GM19238 (cell line): ENCODE results near the gene MAB21L3.

Experiments used
- DNase-seq: peaks from one replicate; pipeline ENCODE4 v3.0.0; 2011; ENCODE audit warnings: low spot score; ENCODE audit not compliant: insufficient read length

MAB21L3 gene

DNA sequence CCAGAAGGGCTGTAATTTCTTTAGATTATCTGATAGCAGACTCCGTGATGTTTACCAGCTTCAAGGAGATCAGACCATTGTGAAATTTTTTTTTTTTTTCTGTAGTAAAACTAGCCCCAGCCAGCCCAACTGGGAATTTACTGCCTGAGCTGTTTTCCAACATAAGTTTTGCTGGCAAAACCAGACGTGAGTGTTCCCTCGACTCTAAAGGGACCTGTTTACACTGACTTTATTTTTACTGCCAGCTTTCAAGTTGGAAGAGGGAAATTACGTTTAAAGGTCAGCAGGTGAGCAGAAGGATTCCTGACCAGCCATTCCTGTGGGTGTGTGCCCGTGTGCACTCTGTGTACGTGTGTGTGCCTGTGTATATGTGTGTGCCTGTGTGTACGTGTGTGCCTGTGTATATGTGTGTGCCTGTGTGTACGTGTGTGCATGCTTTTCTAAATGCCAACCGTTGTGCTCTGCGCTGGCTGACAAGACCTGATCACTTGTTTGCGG, 374 bp downstream of the MAB21L3 start:
- no peak for DNase-seq

DNA sequence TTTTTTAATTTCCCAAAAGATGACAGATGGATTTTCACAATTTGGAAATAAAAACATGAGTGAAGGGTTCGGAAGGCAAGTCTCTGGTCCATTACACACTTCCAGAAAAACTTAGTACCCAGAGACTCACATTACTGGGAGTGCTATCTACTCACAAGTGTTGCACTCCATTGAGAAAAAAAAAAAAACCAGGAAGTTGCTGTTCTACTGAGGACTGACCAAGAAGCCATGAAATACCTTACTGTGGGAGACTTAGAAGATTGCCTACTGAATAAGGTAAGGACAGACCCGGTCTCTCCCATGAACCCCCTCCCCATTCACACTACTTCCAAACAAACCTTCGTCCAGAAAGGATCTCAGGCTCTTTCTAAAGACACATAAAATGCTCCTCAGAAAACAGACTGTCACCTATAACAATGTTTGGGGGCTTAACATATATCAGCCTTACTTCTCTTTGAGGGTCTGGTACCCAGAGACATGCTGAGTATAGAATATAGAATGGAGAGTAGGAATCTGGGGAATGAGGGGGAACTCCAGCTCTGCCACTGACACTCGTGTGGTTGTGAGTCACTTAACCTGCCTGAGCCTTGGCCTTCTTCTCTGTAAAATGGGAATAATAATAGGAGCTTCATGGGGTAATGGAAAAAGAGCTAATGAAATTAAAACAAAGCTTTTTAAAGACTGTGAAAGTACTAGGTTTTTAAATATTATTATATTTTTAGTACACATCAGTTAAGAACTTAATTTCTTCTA, 1.4 kb downstream of the MAB21L3 start:
- DNase-seq, result no peak

DNA sequence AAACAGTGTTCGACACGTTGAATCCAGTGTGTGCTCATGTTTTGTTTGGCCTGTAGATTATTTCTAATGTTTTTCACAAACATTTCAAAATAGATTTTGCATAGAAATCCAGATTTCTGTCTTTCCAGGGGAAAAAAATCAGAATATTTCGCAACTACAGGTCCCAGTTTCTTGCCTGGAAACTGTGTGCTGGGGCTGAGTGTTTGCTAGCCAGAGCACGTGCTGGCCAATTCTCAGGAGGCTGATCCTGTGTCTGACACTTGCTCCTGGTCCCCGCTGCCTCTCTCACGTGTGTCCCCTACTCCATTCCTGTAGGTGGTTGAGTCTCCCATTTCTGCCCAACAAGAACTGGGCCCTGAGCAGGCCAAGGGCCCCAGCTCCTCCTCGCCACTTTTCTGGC, 2.4 kb downstream of the MAB21L3 start:
- DNase-seq, result no peak

DNA sequence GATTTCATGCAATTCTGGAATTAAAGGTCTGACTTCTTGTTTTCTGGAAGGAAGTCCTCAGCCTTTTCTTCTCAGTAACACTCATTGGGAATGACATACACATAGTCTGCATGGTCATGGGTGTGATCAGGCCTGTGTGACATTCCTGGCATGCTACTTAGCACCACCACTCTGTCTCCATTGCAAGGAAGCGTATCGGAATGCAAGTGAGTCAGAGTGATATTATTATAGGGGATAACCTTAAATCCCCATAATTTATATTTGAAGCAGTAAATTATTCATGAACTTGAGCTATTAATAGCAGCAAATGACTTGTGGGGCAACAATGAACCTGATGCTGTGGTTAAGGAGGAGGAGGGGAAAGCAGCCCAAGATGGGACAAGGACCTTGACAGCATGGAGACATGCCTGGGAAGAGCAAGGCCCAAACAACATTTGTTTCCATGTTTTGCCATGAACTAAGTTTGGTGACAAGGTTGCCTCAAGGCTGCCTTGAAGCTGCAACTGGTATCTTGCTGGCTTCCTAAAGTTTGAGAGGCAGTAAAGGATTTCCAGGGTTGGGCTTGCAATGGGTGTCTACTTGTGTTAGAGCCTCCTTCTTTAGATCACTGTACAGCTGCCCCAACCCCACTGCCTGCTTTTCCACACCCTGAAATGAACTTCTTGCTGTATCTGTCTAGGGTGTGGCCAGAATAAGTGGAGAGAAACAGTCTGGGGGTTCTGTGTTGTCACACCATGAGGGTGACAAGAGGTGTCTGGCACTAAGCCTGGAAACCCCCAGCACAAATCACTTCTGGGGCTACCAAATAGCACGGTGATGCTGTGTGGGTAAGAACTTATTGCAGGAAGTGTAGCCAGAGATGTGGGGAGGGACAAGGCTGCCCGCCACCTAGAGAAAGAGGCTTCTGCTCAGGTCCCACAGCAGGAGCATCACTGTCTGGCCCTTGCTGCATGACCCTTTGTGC, 4.6 kb downstream of the MAB21L3 start:
- no peak for DNase-seq

DNA sequence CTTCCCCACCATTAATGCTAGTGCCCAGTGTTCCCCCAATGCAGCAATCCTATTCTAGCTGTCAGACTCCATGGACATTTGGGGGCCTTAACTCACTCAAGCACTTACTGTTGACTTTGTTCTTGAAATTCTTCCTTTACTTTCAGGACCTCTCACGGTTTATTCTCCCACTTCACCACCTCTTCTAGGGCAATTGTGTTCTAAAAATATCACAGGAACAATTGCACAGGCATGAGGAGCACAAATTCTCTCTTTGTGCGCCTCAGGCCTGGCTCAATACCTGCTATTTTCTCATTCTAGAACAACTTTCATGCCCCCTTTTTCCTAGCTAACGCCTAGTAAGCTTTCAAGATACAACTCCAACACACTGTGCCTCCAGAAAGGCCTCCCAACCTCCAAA, 7.3 kb downstream of the MAB21L3 start:
- DNase-seq, result no peak

DNA sequence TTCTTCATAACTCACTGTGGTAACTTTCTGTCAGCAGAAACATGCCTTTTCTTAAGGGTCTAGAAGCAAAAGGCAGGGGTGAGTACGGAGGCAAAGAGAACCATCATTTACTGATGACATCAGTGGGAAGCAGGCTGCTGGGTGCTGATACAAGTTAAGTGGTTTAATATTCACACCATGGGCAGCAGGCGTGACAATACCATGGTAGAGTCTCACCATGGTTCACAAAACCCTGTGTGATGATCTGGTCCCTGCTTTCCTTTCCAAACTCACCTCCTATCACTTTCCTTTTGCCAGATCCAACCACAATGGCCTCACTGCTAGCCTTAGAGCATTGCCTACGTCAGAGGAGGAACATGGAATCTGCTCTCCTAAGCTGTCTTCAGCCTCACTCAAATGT, 8.7 kb downstream of the MAB21L3 start:
- DNase-seq, result no peak

DNA sequence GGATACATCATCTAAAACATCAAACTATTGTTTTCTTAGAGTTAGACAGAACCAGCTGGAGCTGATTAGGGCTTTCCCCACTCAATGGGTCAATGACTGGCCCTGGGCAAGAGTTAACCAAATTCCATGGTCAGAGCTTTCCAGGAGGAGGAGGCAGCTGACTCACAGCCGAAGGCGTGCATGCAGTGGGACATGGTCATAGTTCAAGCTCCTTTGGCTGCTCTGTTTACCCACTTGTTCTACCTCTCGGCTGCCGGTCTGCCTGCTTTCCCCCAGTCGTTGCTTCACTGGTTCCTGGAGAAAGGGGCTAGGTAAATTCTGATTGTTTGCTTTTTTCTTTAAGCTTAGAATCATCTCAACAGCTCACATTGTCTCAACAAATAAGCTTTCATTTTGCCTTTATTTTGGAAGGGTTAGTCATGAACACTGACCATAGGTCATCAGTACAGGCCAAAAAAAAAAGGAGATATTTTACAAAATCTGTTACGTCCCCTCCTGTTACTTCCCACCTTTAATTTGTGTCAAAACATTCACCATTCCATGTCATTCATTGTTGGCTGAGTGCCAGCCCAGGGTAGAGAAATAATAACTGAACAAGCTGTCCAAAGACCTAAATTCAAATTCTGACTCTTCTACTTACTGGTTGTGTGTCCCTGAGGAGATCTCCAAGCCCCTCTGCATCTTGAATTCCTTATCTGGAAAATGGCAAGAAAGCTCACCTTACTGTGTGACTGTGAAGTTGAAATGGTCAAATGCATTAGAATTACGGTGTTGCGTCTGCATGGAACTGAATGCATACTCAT, 12.0 kb downstream of the MAB21L3 start:
- no peak for DNase-seq

DNA sequence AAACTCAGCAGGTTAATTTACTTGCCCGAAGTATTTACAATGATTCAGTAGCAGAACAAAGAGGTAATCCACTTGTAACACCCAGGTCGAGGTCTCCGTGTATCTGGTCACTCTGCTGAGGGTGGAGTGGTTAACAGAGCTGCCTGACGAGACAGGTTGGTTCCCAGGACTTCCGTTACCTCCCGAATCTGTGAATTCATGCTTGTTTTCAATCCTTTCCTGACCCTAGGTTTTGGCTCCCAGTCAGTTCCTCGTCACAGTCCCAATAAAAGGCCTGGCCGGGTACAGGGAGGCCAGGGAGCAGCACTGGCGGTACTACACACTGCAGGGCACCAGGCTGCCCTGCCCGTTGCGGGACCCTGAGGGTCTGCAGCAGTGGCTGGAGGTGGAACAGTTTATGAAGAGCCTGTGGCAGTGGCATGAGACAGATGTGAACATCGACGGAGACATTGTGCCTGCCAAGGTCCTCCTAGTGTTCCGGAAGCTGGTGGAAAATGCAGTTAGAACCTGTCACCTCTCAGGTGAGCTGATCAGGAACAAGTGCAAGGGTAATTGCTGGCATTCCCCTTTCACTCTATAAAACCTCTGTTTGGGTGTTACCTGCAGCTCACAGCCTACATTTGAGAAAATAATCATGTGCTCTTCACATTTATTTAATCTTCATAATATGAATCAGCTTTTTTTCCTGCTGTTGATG, 12.8 kb downstream of the MAB21L3 start:
- no peak for DNase-seq

DNA sequence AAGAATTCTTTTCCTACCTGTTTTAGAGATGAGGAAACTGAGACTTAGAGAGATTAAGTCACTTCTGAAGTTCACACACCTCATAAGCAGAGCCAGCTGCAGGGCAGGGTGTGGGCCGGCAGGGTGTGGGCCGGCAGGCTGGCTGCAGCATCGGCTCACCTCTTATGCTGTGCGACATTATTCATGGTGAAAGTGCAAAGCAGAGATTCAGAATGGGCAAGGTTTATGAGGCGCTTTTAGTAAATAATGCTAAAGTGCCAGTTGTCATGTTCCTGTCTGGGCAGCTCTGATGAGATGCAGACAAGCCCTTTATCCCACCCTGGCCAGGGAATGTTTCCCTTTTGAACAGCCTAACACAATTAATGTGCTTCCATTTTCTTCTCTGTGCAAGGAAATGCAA, 14.6 kb downstream of the MAB21L3 start:
- DNase-seq, result no peak

DNA sequence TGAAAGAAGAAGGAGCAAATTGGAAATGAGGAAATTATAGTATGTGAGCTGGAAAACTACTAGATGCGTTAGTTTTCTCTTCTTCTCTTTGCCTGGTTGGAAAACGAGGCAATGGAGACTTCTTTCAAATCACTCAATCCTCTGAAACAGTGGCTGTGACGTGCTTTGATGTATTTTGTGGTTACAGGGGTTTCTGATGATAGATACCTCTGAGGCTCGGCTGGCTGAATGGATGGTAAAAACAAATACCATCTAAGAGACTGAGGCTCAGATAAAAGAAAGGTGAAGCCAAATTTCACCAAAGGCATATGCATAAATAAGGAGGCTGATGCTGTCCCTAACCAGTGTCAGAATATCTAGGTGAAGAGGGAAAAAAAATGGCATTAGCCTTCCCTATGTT, 15.1 kb downstream of the MAB21L3 start:
- DNase-seq, result no peak

DNA sequence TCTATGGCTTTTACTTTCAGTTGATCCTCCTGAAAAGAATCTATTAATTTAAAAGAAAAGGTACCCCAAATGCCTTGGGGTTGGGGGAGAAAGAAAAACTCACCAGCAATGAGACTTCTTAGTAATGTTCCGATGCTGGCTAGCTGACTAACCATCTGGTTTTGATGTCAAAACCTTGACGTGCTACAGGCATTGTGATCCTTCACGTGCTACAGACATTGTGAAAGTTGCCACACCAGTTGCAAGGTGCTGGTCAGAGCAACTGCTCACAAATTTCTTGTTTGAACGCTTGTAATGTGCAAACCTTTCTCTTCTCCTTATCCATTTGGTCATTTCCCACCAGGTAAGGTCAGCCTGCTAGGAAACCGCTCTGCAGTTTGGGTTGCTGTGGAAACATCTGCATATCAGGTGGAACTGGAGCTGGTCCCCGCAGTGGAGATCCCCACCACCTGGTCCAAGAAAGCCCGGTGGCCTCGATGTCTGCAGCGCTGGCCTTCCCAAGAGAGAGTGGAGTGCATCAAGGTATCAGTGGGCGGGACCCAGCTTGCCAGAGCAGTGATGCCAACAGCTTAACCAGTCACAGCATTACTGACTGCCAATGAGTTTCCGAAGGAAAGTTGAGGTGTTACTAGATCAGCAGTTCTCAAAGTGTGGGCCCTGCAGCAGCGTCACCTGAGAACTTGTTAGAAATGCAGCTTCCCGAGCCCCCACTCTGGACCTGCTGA, 16.1 kb downstream of the MAB21L3 start:
- DNase-seq, result no peak

DNA sequence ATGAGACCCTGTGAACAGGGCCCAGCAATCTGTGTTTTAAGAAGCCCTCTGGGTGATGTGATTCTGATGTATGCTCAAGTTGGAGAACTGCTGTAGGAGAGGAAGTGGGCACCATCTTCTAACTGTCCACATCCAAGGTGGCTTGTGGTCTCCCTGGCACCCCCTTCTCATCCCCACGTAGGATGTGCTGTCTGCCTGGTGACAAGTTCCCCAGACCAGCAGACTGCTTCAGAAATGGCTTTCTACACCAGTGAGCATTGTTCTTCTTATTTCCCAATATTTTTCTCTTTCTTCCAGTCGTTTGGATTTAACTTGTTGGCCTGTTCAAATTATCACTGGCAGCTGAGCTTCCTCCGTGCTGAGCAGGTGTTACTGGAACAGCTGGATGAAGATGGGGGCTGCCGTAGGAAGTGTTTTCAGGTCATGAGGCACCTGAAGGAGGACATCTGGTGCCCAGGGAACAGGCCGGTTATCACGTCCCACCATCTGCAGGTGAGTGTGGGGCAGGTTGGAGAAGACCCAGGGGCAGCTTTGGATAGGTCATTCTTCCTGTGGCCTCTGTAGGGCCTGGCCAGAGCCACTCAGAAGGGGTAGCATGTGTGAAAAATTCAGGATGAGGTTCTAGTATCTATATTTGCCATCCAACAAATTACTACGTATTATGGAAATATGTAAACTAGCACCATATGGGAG, 16.8 kb downstream of the MAB21L3 start:
- DNase-seq, result no peak

DNA sequence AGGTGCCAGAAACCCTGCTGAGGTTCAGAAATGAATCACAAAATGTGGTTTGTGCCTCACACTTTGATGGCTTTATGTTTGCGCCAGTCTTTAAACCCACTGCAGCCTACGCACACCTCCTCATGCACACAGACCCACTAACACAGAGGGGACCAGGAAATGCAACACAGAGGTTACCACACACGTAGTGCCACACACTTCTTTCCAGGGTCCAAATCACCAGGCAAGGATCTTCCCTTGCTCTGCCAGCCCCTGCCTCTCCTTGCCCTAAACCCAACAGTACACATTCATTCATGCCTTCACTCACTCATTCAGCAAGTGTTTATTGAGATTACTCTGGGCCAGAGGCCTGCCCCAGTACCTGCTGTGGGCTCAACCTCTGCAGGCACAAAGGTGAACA, 17.5 kb downstream of the MAB21L3 start:
- DNase-seq, result no peak

DNA sequence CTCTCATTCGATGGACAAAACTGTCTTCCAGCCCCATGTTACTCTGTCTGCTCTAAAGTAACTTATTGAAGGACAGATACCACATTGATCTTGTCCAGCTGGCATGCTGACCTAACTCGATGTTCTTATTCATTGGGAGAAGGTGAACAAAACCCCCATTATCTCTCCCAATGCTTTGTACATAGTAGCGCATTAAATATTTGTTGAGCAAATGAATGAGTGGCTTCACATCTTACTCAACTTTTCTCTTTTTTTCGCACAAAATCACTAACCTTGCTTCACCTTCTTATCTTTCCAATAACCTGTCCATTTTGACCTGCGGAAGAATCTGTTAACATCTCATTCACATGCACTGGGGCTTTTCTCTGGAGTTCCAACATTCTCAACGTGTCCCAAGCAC, 18.3 kb downstream of the MAB21L3 start:
- no peak for DNase-seq

DNA sequence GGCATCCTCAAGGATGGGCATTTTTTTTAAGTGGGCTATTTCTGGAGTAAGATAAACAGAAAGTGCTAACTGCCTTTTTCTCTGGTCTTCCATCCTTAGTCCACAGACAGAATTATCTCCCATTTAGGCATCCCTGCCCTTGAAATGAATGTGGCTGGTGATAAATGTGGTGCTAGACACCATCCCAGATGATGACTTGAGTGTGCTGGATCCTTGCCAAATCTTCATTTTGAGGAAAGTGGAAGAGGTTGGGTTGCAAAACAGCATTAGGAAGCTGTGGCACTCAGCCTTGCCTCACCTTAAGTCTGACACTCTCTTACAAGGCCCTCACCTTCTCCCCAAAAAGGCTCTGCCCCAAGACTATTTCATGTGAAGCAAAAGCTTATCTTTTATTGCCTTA, 19.2 kb downstream of the MAB21L3 start:
- DNase-seq, result no peak

DNA sequence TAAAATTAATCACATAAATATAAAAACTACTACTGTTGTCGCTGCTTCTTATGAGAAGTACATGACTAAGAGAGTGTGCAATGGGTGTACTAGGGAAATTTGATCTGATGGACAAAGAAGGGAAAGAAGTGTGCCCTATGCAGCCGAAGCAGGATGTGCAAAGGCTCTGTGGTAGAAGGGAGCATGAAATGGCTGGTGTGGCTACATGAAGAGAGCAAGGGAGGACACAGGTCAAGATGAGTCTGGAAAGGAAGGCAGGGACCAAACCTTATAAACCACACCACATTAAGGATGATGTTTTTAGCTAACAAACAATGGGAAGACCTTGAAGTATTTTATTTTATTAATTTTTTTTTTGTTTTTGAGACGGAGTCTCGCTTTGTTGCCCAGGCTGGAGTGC, 20.0 kb downstream of the MAB21L3 start:
- DNase-seq, result no peak

DNA sequence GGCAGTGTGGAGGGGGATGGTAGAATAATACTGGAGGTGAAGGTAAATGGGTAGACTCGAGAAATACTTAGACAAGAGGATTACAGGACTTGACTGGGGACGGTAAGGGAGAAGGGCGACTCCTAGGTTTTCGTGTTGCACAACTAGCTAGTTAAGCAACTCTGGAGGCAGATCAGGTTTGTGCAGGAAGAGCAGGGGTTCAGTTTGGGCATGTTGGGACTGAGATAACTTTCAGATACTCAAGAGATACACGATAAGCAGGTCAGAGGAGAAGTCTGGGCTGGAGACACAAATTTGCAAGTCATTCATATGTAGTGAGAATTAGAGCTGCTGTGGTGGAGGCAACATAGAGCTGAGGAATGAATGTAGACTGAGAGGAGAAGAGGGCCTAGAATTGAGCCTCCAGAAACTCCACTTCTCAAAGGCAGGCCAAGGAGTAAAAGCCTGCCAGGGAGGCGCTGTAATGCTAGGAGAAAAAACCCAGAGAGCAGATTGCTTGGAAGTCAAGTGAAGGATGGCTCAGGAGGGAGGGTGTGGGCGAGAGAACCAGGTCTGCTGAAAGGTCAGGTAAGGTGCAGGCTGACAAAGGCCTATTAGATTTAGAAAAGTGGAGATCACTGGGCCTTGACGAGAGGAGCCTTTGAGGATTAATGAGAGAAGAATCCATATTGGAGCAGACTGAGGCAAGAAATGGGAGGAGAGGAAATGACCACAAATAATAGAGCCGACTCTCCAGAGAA, 20.8 kb downstream of the MAB21L3 start:
- DNase-seq, result no peak

DNA sequence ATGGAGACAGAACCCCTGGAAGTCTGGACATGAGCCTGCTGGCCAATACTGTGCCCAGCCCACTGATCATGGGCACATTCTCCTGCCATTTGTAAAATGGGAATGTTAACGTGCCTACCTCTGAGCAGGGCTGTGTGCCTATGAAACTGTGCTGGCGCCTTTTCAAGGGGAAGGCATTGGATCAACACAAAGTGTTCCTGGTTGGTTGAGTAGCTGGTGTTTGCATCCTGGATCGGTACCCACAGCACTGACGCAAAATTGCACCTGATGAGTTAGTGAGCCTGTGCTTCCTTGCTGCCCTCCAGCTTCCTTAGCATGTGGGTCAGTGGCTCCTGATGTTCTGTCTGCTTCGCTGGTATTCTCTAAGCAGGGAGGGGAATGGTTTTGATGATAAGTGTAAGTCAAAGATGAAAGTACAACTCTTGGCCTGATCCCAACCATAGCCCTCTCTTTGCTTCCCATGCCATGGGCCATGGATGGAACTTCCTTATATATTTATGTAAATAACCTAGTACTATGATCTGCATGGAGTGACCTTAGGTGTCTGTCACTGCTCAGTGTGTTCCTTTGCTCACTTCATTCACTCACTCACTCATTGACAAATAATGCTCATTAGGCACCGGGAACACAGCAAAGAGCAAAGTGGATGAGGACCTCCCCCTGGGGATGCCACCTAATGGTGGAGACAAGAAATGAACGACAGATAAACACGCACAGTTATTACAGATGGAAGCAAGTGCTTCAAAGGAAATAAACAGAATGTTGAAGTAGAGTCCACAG, 22.7 kb downstream of the MAB21L3 start:
- no peak for DNase-seq

DNA sequence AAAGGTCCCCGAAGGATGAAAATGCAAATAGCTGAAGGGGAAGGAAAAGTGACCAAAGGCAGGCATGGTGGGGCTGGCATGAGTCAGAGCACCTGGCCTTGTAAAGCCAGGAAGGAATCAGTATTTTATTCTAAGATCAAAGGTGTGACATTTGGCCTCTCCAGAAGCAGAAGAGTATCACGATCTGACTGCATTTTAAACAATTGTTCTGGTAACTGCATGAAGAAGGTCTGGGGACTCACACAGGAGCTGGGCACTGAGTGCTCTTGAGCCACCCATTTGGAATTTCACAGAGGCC, 23.2 kb downstream of the MAB21L3 start:
- no peak for DNase-seq
